Suprapubic skin (tissue), 3 donors: ENCODE results near the gene SERGEF.

ENCODE experiments used
- CTCF ChIP-seq, 2 donors: fragments of 200-600 bp in 1 of 2; fragments of 450-650 bp in 1 of 2; sonication (generic) in 1 of 2; IDR thresholded peaks; one replicate each; pipeline ENCODE4 v1.5.1; 2016 to 2019; ENCODE audit warnings: antibody characterized with exemption in 2 of 2, mild to moderate bottlenecking in 1 of 2, moderate library complexity in 1 of 2
- POLR2AphosphoS5 ChIP-seq, 3 donors: sonication (generic); formaldehyde crosslinking; IDR thresholded peaks; one replicate each; pipeline ENCODE4 v1.6.1; 2017; ENCODE audit warnings: antibody characterized with exemption in 3 of 3

DNA sequence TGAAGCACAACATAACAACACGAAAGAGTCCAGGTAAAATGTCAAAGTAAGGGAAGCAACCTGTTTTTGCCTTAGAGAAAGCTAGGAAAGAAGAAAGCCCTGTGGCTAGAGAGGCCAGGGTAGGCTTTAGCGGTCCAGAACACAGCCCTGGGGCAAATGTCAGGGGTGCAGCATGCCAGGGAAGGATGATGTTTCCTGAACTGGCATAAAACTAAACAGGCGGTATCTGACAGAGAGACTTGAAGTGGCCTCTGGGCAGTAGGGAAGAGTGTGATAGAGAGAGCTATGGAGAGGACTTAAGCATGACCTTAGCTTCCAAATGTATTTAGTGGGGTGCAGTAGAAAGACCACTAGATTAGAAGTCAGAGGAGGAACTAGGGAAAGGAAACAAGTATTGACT, 174.7 kb downstream of the SERGEF start:
- TF ChIP-seq CTCF (IDR thresholded peaks at IDR 0.05) (no peak), POLR2AphosphoS5 (IDR thresholded peaks at IDR 0.05) (no peak)
